GM23338 (cell line): ENCODE results near the gene CCDC97. TPM values are rescaled to one million over a fixed set of nuclear protein-coding genes. Genes with fewer than 3 reads are reported as not detected.

Experiments
- ATAC-seq: fragments of 200-7000 bp; cut with Tn5 transposase; 3 replicates; pipeline ENCODE4 v1.9.1; 2020
- DNase-seq: peaks from one replicate; pipeline ENCODE4 v3.0.0-alpha.2; 2015; ENCODE audit warnings: low spot score
- H2AFZ ChIP-seq: fragments of 200-600 bp; sonication (generic); 2 replicates; pipeline ENCODE4 v1.8.0; 2016; ENCODE audit warnings: antibody characterized with exemption, mild to moderate bottlenecking, moderate library complexity
- H3F3A ChIP-seq: fragments of 200-600 bp; sonication (generic); replicated peaks from 2 replicates; pipeline ENCODE4 v1.8.0; 2017; ENCODE audit warnings: antibody characterized with exemption, mixed run types, low read depth
- H3K27ac ChIP-seq: fragments of 200-600 bp; sonication (generic); 2 replicates; pipeline ENCODE4 v1.6.1; 2016; ENCODE audit warnings: low read depth
- H3K27me3 ChIP-seq: fragments of 200-600 bp; sonication (generic); 2 replicates; pipeline ENCODE4 v1.8.0; 2016; ENCODE audit warnings: mild to moderate bottlenecking, mixed run types, moderate library complexity; ENCODE audit not compliant: insufficient read depth
- H3K36me3 ChIP-seq: fragments of 200-600 bp; sonication (generic); 2 replicates; pipeline ENCODE4 v1.8.0; 2016; ENCODE audit warnings: mild to moderate bottlenecking; ENCODE audit not compliant: insufficient read depth
- H3K4me1 ChIP-seq: fragments of 200-600 bp; sonication (generic); 2 replicates; pipeline ENCODE4 v1.8.0; 2016; ENCODE audit warnings: mild to moderate bottlenecking, moderate library complexity; ENCODE audit not compliant: insufficient read depth
- H3K4me2 ChIP-seq: fragments of 200-600 bp; sonication (generic); 2 replicates; pipeline ENCODE4 v1.7.1; 2017; ENCODE audit warnings: mixed run types
- H3K4me3 ChIP-seq: fragments of 200-600 bp; sonication (generic); 2 replicates; pipeline ENCODE4 v1.6.1; 2016; ENCODE audit warnings: mixed run types
- H3K79me2 ChIP-seq: fragments of 200-600 bp; sonication (generic); replicated peaks from 2 replicates; pipeline ENCODE4 v1.8.0; 2017; ENCODE audit warnings: mild to moderate bottlenecking; ENCODE audit not compliant: insufficient read depth
- H3K9me2 ChIP-seq: fragments of 200-600 bp; sonication (generic); 2 replicates; pipeline ENCODE4 v1.8.0; 2017; ENCODE audit not compliant: insufficient read depth
- H4K20me1 ChIP-seq: fragments of 200-600 bp; sonication (generic); replicated peaks from 2 replicates; pipeline ENCODE4 v1.8.0; 2017; ENCODE audit warnings: mild to moderate bottlenecking; ENCODE audit not compliant: insufficient read depth
- H3K27ac Mint-ChIP-seq: 2 replicates; pipeline ENCODE4 v1.8.0; 2020; ENCODE audit warnings: inconsistent platforms, mild to moderate bottlenecking, moderate library complexity, mixed read lengths
- H3K27me3 Mint-ChIP-seq: 3 replicates; pipeline ENCODE4 v1.8.0; 2022; ENCODE audit warnings: low read depth, mild to moderate bottlenecking, moderate library complexity, mixed read lengths, inconsistent platforms; ENCODE audit not compliant: insufficient read depth, poor library complexity
- H3K36me3 Mint-ChIP-seq: 3 replicates; pipeline ENCODE4 v1.8.0; 2021; ENCODE audit warnings: low read depth, mild to moderate bottlenecking, inconsistent platforms, moderate library complexity, mixed read lengths
- H3K4me1 Mint-ChIP-seq: 3 replicates; pipeline ENCODE4 v1.8.0; 2020; ENCODE audit warnings: mild to moderate bottlenecking, inconsistent platforms, mixed read lengths
- H3K4me3 Mint-ChIP-seq: 3 replicates; pipeline ENCODE4 v1.8.0; 2021; ENCODE audit warnings: moderate library complexity, mild to moderate bottlenecking, inconsistent platforms, mixed read lengths
- H3K9me3 Mint-ChIP-seq: 3 replicates; pipeline ENCODE4 v1.8.0; 2020; ENCODE audit warnings: moderate library complexity, mild to moderate bottlenecking, inconsistent platforms, mixed read lengths
- CTCF ChIP-seq, 2 experiments: fragments of 200-600 bp in 1 of 2; sonication (generic) in 1 of 2; conservative IDR thresholded peaks; 2 replicates each; pipeline versions ENCODE4 v1.5.1 to v1.6.1; 2016 to 2017; ENCODE audit warnings: antibody characterized with exemption in 2 of 2, low read depth in 2 of 2, mild to moderate bottlenecking in 2 of 2, moderate library complexity in 1 of 2
- ETS1 ChIP-seq: IDR thresholded peaks from 2 replicates; pipeline ENCODE4 v1.6.1; 2016; ENCODE audit warnings: antibody characterized with exemption
- EZH2 ChIP-seq: fragments of 200-600 bp; sonication (generic); IDR thresholded peaks from one replicate; pipeline ENCODE4 v1.8.0; 2017; ENCODE audit warnings: antibody characterized with exemption, mild to moderate bottlenecking, low read depth; ENCODE audit not compliant: unreplicated experiment
- EZH2phosphoT487 ChIP-seq: fragments of 200-600 bp; sonication (generic); IDR thresholded peaks from one replicate; pipeline ENCODE4 v1.8.1; 2018; ENCODE audit warnings: antibody characterized with exemption; ENCODE audit not compliant: unreplicated experiment
- JUNB ChIP-seq: IDR thresholded peaks from one replicate; pipeline ENCODE4 v1.6.1; 2016; ENCODE audit warnings: antibody characterized with exemption; ENCODE audit not compliant: unreplicated experiment
- NANOG ChIP-seq: IDR thresholded peaks from 2 replicates; pipeline ENCODE4 v1.6.1; 2016; ENCODE audit warnings: antibody characterized with exemption, borderline replicate concordance
- REST ChIP-seq: IDR thresholded peaks from one replicate; pipeline ENCODE4 v1.6.1; 2018; ENCODE audit warnings: antibody characterized with exemption; ENCODE audit not compliant: unreplicated experiment
- STAT1 ChIP-seq: IDR thresholded peaks from one replicate; pipeline ENCODE4 v1.6.1; 2016; ENCODE audit warnings: antibody characterized with exemption; ENCODE audit not compliant: unreplicated experiment
- ZNF114 ChIP-seq: fragments of 250-450 bp; sonication (Bioruptor Pico); IDR thresholded peaks from 2 replicates; pipeline ENCODE4 v1.5.0; 2020; ENCODE audit warnings: mild to moderate bottlenecking, moderate library complexity
- ZNF462 ChIP-seq: fragments of 250-450 bp; sonication (Bioruptor Pico); IDR thresholded peaks from 2 replicates; pipeline ENCODE4 v1.5.0; 2020; ENCODE audit warnings: mild to moderate bottlenecking, moderate library complexity
- polyA plus RNA-seq: library from polyadenylated mRNA; unstranded; fragments of >200 nt; fragmentation: Nextera tagmentation; extraction: Ambion mirVana; gene quantifications from 2 replicates; pipeline ENCODE4 v1.2.1, GENCODE V29; 2016
- total RNA-seq: library from RNA; depleted of rRNA; stranded (reverse); fragments of >200 nt; shearing (Covaris generic); gene quantifications from 2 replicates; pipeline ENCODE4 v1.2.3, GENCODE V29; 2014

The CCDC97 gene
- total and polyA plus RNA-seq, 2 experiments from 2014 or later = 8.0 to 11.0 TPM

GRCh38 chr19:41311613-41312012, 1.6 kb downstream of the CCDC97 start:
- H3K4me1 ChIP-seq = peaks cover 16% of the 10 kb centered on the region
- Mint-ChIP-seq H3K27me3 (peaks cover 26% of the 10 kb centered on the region), H3K9me3 (no peaks in the 10 kb centered on the region; the same call in 2 of the 3 replicates), H3K4me3 (peak overlapping the region; percentile 93), H3K27ac (no peak overlapping the region), H3K4me1 (peaks cover 24% of the 10 kb centered on the region), H3K36me3 (peaks cover 31% of the 10 kb centered on the region)
- DNase-seq = no peak
- H3F3A ChIP-seq = peaks cover 25% of the 10 kb centered on the region
- H3K36me3 ChIP-seq = peaks cover 11% of the 10 kb centered on the region
- H3K27me3 ChIP-seq = no peaks in the 10 kb centered on the region
- H3K27ac ChIP-seq = no peak overlapping the region
- H3K9me2 ChIP-seq = no peaks in the 10 kb centered on the region
- peaks cover 21% of the 10 kb centered on the region for H3K79me2 ChIP-seq
- TF ChIP-seq ZNF462 (CRISPR knock-in tag) = no peak
- no peak for TF ChIP-seq EZH2phosphoT487
- TF ChIP-seq ZNF114 (CRISPR knock-in tag) = no peak
- no peak for TF ChIP-seq REST
- TF ChIP-seq CTCF (conservative IDR thresholded peaks at IDR 0.05; ENCODE audit: low read depth in 2 of 2) = no peak
- no peak for TF ChIP-seq NANOG
- TF ChIP-seq STAT1 = no peak
- TF ChIP-seq JUNB = no peak
- TF ChIP-seq ETS1 = no peak
- no peak for TF ChIP-seq EZH2
- peaks cover 5% of the 10 kb centered on the region; the same call in 1 of the 2 replicates for H4K20me1 ChIP-seq
- H3K4me2 ChIP-seq = peak overlapping the region; percentile 86; the same call in 1 of the 2 replicates
- no peak for ATAC-seq
- H3K4me3 ChIP-seq = no peak overlapping the region; the same call in 1 of the 2 replicates
- no peak overlapping the region for H2AFZ ChIP-seq
